Esophagus squamous epithelium (tissue), 4 donors: ENCODE data around the gene PHACTR3.

Source experiments
- CTCF ChIP-seq, 6 experiments: fragments of 450-650 bp in 4 of 6; fragments of 200-600 bp in 2 of 6; sonication (generic) in 2 of 6; IDR thresholded peaks; one replicate each; pipeline ENCODE4 v1.5.1; 2016 to 2019; ENCODE audit warnings: antibody characterized with exemption in 6 of 6, mild to moderate bottlenecking in 4 of 6, moderate library complexity in 4 of 6
- POLR2A ChIP-seq, 4 donors: fragments of 450-650 bp; IDR thresholded peaks; one replicate each; pipeline ENCODE4 v1.6.1; 2017; ENCODE audit warnings: antibody characterized with exemption in 4 of 4, mild to moderate bottlenecking in 4 of 4, moderate library complexity in 3 of 4

DNA sequence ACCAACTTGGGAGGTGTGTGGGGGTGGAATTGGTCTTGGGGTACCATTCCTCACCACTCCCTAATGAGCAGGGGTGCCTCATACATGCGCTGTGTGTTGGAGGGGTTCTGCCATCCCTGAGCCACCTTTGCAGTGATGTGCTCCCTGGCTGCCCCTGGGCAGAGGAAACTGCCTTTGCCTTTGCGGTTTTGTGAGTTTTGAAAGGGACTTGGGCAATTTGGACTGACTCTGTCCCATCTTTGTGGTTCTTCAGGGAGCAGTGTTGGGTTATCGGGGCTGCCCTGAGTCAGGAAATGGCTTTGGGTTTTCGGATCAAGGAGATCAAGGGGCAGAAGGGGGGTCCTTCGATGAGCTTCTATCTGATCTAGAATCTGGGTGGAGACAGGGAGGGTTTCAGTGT is 3.9 kb upstream of the PHACTR3 start:
- TF ChIP-seq CTCF (IDR thresholded peaks at IDR 0.05) (no peak), POLR2A (IDR thresholded peaks at IDR 0.05) (no peak)
